GM12864 (cell line): ENCODE data around the gene RELL2.

ENCODE experiments used
- DNase-seq: peaks from one replicate; pipeline ENCODE4 v3.0.0-alpha.2; 2011; ENCODE audit warnings: low read depth
- H3K4me3 ChIP-seq: 2 replicates; pipeline ENCODE4 v1.5.1; 2011; ENCODE audit warnings: mild to moderate bottlenecking, low read depth, low read length, control low read depth
- TF ChIP-seq, protein P1 (sequence below): IDR thresholded peaks from 2 replicates; pipeline ENCODE4 v1.5.1; 2011; ENCODE audit warnings: low read depth, mild to moderate bottlenecking, moderate library complexity, low read length, control low read depth, inconsistent platforms; ENCODE audit errors: missing control alignments

The RELL2 gene

GRCh38 chr5:141633871-141634561, 2.8 kb upstream of the RELL2 start:
- TF ChIP-seq, protein P1, sequence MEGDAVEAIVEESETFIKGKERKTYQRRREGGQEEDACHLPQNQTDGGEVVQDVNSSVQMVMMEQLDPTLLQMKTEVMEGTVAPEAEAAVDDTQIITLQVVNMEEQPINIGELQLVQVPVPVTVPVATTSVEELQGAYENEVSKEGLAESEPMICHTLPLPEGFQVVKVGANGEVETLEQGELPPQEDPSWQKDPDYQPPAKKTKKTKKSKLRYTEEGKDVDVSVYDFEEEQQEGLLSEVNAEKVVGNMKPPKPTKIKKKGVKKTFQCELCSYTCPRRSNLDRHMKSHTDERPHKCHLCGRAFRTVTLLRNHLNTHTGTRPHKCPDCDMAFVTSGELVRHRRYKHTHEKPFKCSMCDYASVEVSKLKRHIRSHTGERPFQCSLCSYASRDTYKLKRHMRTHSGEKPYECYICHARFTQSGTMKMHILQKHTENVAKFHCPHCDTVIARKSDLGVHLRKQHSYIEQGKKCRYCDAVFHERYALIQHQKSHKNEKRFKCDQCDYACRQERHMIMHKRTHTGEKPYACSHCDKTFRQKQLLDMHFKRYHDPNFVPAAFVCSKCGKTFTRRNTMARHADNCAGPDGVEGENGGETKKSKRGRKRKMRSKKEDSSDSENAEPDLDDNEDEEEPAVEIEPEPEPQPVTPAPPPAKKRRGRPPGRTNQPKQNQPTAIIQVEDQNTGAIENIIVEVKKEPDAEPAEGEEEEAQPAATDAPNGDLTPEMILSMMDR: no peak
- DNase-seq: peak; percentile 71
- no peak overlapping the region; the same call in 1 of the 2 replicates for H3K4me3 ChIP-seq

DNA sequence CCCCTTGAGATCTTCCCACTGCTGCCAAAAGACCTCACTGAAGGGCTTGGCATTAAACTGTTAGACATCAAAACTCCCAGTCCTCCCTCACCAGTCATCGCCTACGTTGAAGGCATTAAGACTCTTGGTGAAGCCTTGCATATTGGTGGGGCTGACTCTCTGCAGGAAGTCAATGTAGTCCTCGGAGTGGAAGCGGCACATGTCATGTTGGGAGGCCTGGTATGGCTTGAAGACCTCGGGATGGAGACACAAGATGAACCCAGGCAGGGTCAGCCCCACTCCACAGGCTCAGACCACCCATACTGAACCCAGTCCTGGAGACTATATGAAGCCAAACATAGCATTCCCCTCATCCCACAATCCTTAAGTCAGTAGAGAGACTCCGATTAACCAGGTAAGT, 2.1 kb upstream of the RELL2 start:
- DNase-seq: no peak
- peak overlapping the region; percentile 32 for H3K4me3 ChIP-seq
- TF ChIP-seq, protein P1: no peak

DNA sequence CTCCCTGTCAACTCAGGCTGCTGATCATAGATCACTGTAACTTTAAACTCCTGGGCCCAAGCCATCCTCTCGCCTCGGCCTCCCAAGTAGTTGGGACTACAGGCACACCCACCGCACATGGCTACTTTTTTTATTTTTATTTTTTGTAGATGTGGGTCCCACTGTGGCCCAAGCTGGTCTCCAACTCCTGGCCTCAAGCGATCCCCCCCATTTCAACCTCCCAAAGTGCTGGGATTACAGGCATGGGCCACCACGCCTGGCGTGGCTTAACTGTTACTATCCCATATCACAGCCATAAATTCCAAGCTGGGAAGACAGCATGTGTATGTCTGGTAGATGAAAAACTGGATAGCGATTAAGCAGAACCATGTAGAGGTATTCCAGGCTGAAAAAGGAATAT, 1.2 kb upstream of the RELL2 start:
- no peak for DNase-seq
- peak overlapping the region; percentile 85 for H3K4me3 ChIP-seq
- TF ChIP-seq, protein P1: no peak

DNA sequence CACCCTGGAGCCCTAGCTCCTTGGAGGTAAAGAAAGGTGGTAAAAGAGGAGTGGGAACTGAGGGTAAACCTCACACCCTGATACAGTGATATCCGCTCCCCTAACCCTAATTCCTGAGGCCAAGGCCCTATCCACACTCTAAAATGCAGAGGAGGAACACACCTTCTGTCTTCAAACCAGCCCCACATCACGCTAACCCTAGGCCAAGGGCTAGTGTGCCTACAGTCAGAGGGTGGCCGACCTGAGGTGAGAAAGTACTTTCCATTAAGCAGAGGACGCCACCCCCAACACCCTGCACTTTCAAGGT, 738 bp upstream of the RELL2 start:
- TF ChIP-seq, protein P1: no peak
- DNase-seq: no peak
- H3K4me3 ChIP-seq: peak overlapping the region; percentile 85

GRCh38 chr5:141637123-141637766, 448 bp downstream of the RELL2 start:
- no peak for DNase-seq
- H3K4me3 ChIP-seq: peak overlapping the region; percentile 85
- TF ChIP-seq, protein P1: no peak

GRCh38 chr5:141637767-141638419, 1.1 kb downstream of the RELL2 start:
- DNase-seq: no peak
- TF ChIP-seq, protein P1: peak; percentile 73
- peak overlapping the region; percentile 85 for H3K4me3 ChIP-seq
